GM10847 (cell line): ENCODE data around the gene UCP3.

Source experiments
- POLR2A ChIP-seq: IDR thresholded peaks from 2 replicates; pipeline ENCODE4 v1.6.1; 2011; ENCODE audit not compliant: insufficient read length; ENCODE audit errors: extremely low read depth

The UCP3 gene

GRCh38 chr11:74023276-74023675 lies 14.4 kb upstream of the UCP3 start:
- TF ChIP-seq POLR2A: no peak

GRCh38 chr11:74022546-74022945 lies 13.7 kb upstream of the UCP3 start:
- no peak for TF ChIP-seq POLR2A

GRCh38 chr11:74021998-74022397 lies 13.1 kb upstream of the UCP3 start:
- TF ChIP-seq POLR2A: no peak

- TF ChIP-seq POLR2A: no peak
These were observed 11.7 kb upstream of the UCP3 start for GRCh38 chr11:74020539-74020938.

GRCh38 chr11:74019860-74020259 lies 11.0 kb upstream of the UCP3 start:
- TF ChIP-seq POLR2A: no peak

- no peak for TF ChIP-seq POLR2A
These were observed 10.3 kb upstream of the UCP3 start for GRCh38 chr11:74019104-74019738.

GRCh38 chr11:74018331-74019005 lies 9.6 kb upstream of the UCP3 start:
- TF ChIP-seq POLR2A: no peak

GRCh38 chr11:74017631-74018030 lies 8.7 kb upstream of the UCP3 start:
- TF ChIP-seq POLR2A: no peak

GRCh38 chr11:74015919-74016684 lies 7.2 kb upstream of the UCP3 start:
- no peak for TF ChIP-seq POLR2A

GRCh38 chr11:74014880-74015279 lies 6.0 kb upstream of the UCP3 start:
- TF ChIP-seq POLR2A: no peak

DNA sequence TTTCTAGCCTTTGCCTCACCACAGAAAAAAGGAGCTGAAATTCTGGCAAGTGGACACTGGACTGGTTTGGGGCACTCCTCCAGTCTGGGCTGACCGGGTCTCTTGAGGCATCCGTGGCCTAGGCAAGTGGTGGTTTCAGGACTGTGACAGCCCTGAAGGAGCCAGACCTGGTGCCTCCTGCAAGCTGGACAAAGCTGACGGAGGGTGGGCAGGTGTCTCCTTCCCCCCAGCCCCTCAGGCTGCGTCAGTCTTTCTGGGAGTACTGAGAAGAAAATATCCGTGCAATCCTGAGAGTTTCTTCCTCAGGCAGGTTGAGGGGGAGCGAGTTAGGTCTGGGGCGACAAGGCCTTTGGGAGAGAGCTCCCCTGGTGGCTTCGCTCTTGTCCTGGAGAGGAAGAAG lies 4.3 kb upstream of the UCP3 start:
- no peak for TF ChIP-seq POLR2A

DNA sequence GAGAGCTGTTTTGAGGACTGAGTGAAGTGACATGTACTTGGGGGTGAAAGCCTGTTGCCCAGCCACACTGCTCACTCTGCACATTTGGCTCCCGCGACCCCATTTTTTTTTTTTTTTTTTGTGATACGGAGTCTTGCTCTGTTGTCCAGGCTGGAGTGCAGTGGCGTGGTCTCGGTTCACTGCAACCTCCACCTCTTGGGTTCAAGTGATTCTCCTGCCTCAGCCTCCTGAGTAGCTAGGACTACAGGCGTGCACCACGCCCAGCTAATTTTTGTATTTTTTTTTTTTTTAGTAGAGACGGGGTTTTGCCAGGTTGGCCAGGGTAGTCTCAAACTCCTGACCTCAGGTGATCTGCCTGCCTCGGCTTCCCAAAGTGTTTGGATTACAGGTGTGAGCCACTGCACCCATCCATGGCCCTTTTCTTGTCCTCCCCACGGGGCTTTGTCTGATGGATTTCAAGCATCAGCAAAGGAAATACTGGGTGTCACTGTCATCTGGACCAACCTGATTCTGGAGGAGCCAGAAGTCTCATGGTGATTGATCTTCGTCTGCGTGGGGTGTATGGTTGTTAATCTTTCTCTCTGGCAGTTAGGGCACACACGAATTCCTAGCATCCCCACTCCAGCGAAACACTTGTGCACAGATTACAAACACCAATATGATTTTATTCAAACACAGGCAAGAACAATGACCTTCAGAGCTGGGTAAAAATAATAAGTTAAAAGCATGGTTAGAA lies 3.4 kb upstream of the UCP3 start:
- no peak for TF ChIP-seq POLR2A

- no peak for TF ChIP-seq POLR2A
These were observed 2.6 kb upstream of the UCP3 start for GRCh38 chr11:74011360-74012073.

DNA sequence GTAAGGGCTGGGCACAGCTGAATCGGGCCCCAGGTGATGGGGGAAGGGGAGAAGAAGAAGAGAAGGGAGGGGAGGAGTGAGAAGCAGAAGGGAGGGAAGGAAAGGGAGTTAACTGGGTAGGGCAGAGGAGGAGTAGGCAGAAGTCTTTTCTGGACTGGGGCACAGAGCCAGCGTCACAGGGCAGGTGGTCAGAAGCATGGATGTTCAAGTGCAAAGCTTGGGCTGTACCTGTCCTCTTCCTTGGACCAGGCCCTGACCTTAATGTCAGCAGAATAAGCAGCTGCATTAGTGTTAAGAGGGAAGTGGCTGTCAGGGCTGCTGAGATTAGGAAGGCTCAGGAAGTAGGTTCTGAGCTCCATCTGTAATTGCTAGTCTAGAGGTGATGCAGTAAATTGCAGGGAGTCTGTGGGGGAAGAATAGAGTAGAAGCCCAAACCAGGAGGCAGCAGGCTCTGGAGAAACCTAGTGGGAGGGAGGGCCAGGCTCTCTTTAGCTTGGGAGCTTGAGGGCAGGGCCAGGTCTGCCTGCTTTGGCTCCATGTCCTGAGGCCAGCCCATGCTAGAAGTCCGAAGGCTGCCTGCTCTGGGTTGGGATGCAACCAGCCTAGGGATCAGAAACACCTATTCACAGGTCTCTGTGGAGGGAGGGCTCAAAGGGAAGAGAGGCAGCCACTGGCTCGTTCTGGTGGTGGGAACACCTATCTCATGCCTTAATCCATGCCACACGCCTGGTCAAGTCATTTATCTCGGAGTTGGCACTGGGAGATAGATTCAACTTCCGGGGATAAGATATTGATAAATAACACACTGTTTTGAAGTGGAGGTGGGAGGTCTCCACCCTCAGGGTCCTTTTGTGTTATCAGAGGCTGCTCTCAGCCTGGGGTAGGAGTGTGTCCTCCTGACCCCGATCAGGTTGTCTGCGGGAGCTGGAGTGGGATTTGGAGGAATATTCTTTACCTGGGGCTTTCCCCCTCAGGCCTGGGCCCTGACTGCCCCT lies 1.7 kb upstream of the UCP3 start:
- no peak for TF ChIP-seq POLR2A
